Stimulated activated CD4-positive, alpha-beta T cell treated with anti-CD3 and anti-CD28 coated beads, TNF-alpha, amount 100 ng/mL, for 48 hours (primary cell): ENCODE data around the gene JAG2.

Source experiments
- DNase-seq, 3 donors: peaks; one replicate each; pipeline ENCODE4 v3.0.0-alpha.2; 2020; ENCODE audit warnings: low read depth in 3 of 3

Gene JAG2

DNA sequence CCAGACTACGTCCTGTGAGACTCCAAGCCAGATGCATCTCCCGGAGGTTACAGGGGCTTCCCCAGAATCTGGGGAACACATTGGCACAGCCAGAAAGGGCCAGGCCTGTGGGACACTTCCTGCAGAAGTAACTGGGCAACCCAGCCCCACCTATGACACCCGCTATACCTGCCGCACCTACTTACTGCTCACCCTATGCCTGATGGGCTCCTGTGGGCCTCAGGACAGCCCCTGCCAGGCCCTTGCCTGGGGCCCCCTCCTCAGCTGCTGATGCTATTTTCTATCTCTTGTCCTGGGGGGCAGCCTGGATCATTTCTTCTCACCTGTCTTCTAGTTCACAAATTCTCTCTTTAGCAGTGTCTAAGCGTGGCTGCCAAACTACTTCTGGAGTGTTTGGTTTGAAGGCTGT is 28.7 kb downstream of the JAG2 start:
- no peak for DNase-seq

DNA sequence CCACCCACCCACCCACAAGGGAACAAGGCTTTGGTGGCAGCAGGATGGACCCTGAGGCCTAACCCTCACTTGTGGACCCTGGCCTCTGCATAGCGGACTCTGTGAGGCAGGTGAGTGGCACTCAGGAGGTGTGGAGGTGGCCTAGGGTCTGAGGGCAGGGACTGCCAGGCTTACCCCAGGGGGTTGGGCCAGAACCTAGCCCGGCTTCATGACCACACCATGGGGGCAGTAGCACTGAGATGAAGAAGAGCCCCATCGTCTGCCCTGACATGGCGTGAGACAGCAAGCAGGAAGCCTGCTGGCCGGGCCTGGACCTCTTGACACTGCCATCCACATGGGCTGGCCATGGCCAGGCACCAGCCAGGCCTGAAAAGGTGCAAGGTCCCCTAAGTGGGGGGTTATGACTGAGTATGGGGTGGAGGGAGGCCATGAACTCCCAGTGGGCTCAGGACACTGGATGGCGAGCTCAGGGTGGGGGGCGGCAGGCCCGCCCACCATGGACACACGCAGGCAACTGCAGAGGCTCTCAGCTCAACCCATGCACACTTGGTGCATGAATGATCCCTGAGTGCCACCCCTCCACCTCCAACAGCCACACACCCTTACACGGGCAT is 29.3 kb downstream of the JAG2 start:
- DNase-seq, result no peak

DNA sequence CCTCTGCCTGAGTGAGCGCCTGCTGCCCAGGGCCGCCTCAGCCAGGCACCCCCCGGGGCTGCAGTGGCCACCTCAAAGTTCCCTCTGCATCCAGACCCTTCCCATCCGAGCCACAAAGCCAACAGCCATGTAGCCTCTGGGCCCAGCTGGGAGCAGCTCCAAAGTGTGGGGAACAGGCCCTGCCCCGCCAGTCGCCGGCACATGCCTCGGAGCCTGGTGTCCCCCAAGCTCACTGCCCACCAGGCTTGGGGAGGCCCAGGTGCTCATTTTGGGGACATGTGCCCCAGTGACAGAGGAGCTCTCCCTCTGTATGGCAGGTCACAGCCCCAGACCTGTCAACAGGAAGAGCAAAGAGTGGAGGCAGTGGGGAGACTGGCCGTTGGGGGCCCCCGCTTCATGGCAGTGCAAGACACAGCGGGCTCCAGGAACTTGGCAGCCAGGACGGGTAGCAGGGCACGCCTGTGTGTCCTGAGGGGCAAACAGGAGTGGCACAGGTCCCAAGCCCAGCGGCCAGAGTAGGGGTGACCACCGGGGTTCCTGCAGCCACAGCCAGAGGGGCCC is 29.9 kb downstream of the JAG2 start:
- DNase-seq, result no peak

DNA sequence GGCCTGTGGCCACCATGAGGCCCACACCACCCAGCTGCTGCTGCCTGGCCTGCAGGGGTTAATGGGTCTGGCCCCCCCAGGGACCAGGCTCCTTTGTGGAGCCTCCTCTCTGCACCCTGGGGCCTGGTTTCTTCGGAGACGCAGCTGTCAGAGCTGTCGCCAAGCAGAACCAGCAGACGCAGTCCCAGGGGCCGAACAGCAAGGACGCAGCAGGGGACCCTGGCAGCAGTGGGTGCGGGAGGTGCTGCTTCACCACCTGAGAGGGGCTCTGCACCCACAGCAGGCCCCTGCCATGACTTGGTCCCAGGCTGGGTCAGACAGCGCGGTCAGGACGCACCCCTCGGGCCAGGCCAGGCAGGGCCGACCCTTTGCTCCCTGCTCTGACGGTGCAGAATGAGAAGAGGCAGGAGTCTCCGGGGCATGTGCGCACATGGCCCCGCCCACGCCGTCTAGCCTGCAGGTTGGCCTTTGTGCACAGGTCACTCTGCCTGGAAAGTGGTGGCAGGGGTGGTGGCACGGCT is 30.5 kb downstream of the JAG2 start:
- no peak for DNase-seq

GRCh38 chr14:105137481-105138020 is 31.0 kb downstream of the JAG2 start:
- DNase-seq, result no peak

- DNase-seq, result no peak
Measured at GRCh38 chr14:105136401-105137322, 31.9 kb downstream of the JAG2 start.

GRCh38 chr14:105135700-105136395 is 32.7 kb downstream of the JAG2 start:
- DNase-seq, result no peak

DNA sequence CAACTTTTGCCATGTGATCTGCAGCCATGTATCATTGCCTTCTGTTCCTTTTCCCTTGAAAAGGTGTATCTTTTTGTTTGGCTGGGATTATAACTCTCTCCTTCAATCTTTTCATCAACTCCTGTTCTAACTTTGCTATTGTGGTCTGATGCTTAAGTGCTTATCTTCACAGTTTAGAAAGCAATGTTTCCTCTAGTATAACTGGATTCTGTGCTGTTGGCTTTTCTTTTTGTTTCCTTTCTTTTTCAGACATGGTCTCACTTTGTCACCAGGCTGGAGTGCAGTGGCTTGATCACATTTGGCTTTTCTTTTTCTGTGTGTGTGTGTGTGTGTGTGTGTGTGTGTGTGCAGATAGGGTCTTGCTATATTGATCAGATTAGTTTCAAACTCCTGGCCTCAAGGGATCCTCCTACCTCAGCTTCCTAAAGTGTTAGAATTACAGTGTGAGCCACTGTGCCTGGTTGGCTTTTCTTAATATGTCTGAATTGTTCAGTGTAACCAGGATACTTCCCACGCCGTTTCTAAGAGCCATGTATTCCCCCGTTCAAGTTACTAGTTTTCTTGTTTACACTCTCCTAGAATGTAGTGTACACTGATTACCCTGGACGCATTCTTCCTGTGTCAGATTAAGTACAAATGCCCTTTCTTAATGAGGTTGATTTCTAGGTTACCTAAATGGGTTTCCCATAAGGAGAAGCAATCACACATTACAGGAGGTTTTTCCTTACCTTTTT is 35.5 kb downstream of the JAG2 start:
- no peak for DNase-seq

- DNase-seq, result no peak
Measured at GRCh38 chr14:105131241-105131640, 37.3 kb downstream of the JAG2 start.

- no peak for DNase-seq
Measured at GRCh38 chr14:105128059-105128458, 40.5 kb downstream of the JAG2 start.

DNA sequence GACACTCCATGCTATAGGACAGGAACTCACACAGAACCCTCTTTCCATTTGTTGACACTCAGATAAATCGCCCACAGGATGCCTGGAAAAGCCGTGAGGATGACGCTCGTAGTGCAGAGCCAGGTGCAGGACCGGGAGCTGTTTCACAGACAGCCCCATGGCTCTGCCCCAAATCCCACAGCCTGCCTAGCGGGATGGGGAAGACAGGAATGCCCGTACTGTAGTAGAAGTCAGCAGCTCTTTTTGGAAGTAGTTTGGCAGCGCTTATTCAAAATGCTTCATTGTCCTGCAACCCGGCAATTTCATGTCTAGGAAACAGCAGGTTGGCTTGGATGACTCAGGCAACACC is 41.6 kb downstream of the JAG2 start:
- DNase-seq, result no peak

GRCh38 chr14:105126126-105126980 is 42.2 kb downstream of the JAG2 start:
- no peak for DNase-seq

DNA sequence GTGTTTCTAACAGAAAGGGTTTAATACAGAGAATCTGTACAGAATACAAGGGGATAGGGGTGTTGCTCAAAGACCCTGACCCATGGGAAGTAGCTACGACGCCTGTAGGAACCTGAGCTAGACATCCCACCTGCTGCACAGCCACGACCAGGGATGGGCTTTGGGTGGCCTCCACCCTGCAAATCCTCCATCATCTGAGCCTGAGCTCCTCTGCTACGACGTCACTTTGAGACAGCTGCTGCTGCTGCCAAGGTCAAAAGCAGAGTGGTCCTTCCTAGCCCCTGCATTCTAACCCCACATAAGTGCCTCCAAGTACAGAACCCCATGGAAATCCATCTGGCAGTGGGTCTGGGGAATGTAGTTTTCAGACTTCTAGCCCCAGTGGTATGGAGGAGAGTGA is 43.8 kb downstream of the JAG2 start:
- DNase-seq, result no peak

DNA sequence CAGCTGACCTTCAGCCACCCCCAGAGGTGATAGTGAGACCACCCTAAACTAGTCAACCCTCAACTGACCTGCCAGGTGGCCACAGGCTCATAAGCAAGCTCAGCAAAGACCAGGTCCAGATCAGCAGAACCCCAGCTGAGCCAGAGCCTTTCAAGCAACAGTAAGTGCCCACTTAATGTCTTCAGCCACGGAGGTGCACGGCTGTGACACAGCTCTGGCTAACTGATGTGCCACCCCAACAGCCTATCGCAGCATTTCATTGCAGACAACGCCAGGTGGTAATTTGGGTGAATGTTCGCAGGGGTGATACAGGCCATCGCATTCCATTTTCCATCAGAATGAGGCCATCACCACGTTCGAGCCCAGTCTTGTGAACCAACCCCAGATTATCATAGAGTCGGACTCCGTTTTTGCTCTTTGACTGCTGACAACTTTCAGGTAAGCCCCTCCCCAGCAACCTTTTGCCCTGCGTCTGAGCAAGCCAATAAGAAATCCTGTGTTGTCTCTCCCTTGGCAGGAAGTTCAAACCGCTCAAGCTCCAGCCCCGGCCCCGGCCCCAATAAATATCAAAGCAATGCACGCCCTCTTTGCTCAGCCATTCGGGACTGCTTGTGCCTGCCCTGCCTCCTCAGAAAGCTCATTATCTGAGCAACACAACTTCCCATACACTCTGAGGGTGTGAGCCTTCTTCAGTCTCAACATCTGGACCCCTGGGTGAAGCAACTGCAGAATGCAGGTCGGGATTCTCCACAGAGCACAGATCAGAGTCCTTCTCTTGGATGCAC is 44.4 kb downstream of the JAG2 start:
- no peak for DNase-seq

GRCh38 chr14:105123064-105123665 is 45.4 kb downstream of the JAG2 start:
- no peak for DNase-seq

DNA sequence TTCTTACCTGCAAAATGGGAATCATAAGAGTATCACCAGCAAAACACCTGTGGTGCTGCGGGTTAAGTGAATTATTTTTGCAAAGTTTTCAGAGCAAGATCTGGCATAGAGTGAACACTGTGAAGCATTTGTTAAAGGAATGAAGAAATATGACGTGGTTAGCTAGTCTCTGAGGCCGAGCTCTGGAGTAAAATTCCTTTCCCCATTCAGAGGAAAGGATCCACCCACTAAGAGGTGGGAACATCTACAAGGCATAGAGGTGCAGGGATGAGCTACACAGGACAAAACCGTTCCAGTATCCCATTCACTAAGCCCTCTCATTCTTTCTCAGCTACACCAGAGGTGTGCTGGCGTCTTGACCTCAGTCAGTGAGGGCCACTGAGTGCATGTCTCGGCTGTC is 48.5 kb downstream of the JAG2 start:
- no peak for DNase-seq

DNA sequence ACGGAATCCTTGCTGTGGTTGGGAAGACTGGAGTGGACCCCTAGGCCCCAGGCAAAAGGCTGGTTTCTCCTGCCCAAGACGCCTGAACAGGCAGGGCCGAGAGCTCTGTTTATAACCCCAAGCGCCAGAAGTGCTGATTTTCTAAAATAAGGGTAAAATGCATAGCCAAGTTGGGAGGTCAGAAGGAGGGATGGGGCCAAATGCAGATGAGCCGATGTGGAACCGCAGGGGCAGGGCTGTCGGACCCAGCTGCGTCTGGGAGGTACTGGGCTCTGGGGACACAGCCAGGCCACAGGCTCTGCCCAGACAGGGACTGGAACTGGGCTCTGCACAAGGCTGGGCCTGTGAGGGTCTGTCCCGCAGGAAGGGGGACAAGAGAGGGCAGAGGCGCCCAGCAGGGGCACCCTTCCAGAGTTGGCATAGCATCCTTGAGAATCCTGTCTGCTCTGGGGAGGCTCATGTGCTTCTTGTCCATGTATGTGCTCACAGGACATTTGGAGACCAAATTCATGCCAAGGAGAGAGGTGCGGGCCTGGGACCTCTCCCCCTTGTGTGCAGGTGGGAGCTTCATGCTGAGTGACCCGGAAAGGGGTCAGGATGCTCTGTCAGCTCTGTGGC is 49.1 kb downstream of the JAG2 start:
- DNase-seq, result no peak

DNA sequence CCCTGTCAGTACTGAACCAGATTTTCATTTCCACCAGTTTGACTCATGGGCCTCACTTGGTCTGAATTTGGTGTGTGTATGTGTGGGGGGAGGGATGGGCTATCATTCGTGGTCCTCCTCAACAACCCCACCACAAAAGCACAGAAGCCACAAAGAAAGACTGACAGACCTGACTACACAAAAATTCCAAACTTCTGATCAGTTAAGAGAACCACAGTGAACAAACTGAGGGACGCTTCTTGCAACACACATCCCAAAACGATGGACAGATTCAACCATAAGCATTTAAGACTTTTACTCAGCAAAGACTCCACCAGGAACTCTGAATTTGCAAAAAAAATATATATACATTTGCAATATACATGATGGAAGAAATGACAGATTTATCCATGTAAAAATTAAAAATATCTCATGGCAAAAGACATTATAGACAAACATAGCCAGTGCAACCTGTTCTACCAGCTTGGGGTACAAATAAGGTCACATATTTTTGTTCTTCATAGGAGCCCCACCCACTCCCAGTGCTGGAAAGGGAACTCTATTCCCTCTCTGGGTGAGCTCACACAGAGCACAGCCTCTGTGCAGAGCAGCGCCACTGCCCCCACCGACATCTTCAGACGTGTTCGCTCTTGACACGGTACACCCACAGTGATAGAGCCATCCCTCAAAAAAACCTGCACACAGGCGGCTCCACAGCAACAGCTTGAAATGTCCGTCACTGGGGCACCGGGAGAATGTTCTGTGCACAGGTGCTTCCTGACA is 49.7 kb downstream of the JAG2 start:
- DNase-seq, result no peak
